Uterus (tissue), 4 donors: ENCODE measurements around the gene ZNF292. TPM values are rescaled to one million over a fixed set of nuclear protein-coding genes. Genes with fewer than 3 reads are reported as not detected.
A peak's percentile ranks its signal among the peaks of the same experiment; 100 is the strongest.

Experiments
- DNase-seq, 2 donors: peaks; one replicate each; pipeline ENCODE4 v3.0.0-alpha.2; 2019 to 2020
- H3K27ac ChIP-seq, 2 donors: fragments of 200-600 bp; sonication (generic); 1 replicate in 1 of 2; 2 replicates in 1 of 2; pipeline ENCODE4 v1.5.1; 2016 to 2018
- H3K27me3 ChIP-seq, 2 donors: fragments of 200-600 bp; sonication (generic); one replicate each; pipeline ENCODE4 v1.5.1; 2018 to 2019; ENCODE audit warnings: control low read depth in 1 of 2
- H3K36me3 ChIP-seq, 2 donors: fragments of 200-600 bp; sonication (generic); one replicate each; pipeline ENCODE4 v1.5.1; 2019; ENCODE audit warnings: control low read depth in 1 of 2
- H3K4me1 ChIP-seq, 2 donors: fragments of 200-600 bp; sonication (generic); one replicate each; pipeline ENCODE4 v1.5.1; 2018 to 2019; ENCODE audit warnings: control low read depth in 1 of 2
- H3K4me3 ChIP-seq, 2 donors: fragments of 200-600 bp; sonication (generic); 1 replicate in 1 of 2; 2 replicates in 1 of 2; pipeline ENCODE4 v1.5.1; 2018 to 2019; ENCODE audit warnings: mild to moderate bottlenecking in 1 of 2
- H3K9me3 ChIP-seq, 2 donors: fragments of 200-600 bp; sonication (generic); one replicate each; pipeline ENCODE4 v1.5.1; 2019; ENCODE audit warnings: control low read depth in 1 of 2
- CTCF ChIP-seq, 4 experiments: fragments of 200-600 bp in 2 of 4; fragments of 450-650 bp in 2 of 4; sonication (generic) in 2 of 4; IDR thresholded peaks; one replicate each; pipeline ENCODE4 v1.5.1; 2016 to 2019; ENCODE audit warnings: antibody characterized with exemption in 4 of 4, mild to moderate bottlenecking in 2 of 4, moderate library complexity in 1 of 4
- POLR2A ChIP-seq, 2 donors: fragments of 450-650 bp; IDR thresholded peaks; one replicate each; pipeline ENCODE4 v1.6.1; 2016; ENCODE audit warnings: antibody characterized with exemption in 2 of 2, mild to moderate bottlenecking in 1 of 2, moderate library complexity in 1 of 2
- intact Hi-C: fragments of 100-400 bp; cut with DNase I; formaldehyde crosslinking; loops from one replicate; pipeline ENCODE4 v1.15.1; 2023; ENCODE audit warnings: low total_unique reads
- total RNA-seq, 4 donors: library from RNA; depleted of rRNA in 3 of 4; stranded (reverse); fragments of >200 nt in 3 of 4; gene quantifications; one replicate each; pipeline versions ENCODE4 v1.1.0 to v1.2.4, GENCODE V29; 2014 to 2023
- donor health status: DM: yes; HTN: yes; CAD: no.

The ZNF292 gene
- total RNA-seq, 4 donors from 2014 or later: 38.2 to 153 (median 81.2) TPM

DNA sequence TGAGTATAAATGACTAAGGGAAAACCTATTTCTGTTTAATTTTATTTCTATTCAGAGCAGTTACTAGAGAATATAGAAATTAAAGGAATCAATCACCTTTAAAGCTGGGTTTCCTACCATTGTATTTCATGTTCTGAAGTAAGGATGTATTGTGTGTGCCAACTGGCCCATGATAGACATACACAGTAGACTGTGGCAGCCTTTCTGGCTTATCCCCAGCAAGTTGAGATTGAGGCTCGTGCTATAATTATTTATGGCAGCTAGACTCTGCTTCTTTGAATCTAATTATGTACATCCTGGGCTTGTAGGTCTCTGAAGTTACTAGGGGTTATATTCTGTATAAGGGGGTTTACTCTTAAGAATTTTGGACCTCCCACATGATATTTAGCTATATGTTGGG, 44.4 kb downstream of the ZNF292 start:
- intact Hi-C loops: no loop called here
- no peaks in the 10 kb centered on the region for H3K4me1 ChIP-seq
- no peak overlapping the region for H3K27ac ChIP-seq
- DNase-seq: no peak
- no peaks in the 10 kb centered on the region for H3K36me3 ChIP-seq
- H3K27me3 ChIP-seq: no peaks in the 10 kb centered on the region
- H3K9me3 ChIP-seq: no peaks in the 10 kb centered on the region
- H3K4me3 ChIP-seq: no peak overlapping the region
- TF ChIP-seq CTCF (IDR thresholded peaks at IDR 0.05) (no peak), POLR2A (IDR thresholded peaks at IDR 0.05) (no peak)

DNA sequence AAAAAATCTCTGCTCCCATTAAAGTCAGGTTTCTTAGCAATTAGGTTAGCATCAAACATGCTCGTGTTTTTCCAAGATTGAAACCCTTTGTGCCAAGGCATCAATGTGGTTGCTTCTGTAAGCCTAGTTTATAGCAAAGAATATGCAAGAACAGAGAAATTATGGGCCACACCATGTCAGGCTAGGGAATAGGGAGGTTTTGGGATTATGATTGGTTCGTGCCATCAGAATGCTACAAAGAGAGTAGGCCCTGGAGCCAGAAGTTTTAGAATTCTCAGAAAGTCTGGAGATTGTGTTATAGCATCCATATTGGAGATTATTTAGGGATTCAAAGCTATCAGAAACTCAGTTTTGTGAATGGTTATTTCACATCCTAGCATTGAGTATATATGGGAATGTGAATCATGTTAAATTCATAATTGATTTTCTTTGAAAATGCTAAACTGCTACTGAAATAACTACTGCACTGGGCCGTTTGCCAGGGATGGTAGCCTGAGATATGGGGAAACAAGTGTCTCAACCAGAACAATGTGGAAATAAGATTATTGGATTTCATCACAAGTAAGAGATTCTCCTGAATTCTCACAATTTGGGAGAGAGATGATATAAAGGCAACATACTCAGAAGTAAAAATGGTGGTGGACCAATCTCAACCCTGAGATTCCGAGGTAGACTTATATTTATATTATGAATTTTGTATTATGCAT, 45.3 kb downstream of the ZNF292 start:
- H3K9me3 ChIP-seq: no peaks in the 10 kb centered on the region
- intact Hi-C loops: no loop called here
- H3K27me3 ChIP-seq: no peaks in the 10 kb centered on the region
- no peak overlapping the region for H3K27ac ChIP-seq
- no peaks in the 10 kb centered on the region for H3K36me3 ChIP-seq
- no peak overlapping the region for H3K4me3 ChIP-seq
- TF ChIP-seq POLR2A (IDR thresholded peaks at IDR 0.05) (no peak), CTCF (IDR thresholded peaks at IDR 0.05) (no peak)
- no peaks in the 10 kb centered on the region for H3K4me1 ChIP-seq
- peak; percentile 40 to 48 for DNase-seq

DNA sequence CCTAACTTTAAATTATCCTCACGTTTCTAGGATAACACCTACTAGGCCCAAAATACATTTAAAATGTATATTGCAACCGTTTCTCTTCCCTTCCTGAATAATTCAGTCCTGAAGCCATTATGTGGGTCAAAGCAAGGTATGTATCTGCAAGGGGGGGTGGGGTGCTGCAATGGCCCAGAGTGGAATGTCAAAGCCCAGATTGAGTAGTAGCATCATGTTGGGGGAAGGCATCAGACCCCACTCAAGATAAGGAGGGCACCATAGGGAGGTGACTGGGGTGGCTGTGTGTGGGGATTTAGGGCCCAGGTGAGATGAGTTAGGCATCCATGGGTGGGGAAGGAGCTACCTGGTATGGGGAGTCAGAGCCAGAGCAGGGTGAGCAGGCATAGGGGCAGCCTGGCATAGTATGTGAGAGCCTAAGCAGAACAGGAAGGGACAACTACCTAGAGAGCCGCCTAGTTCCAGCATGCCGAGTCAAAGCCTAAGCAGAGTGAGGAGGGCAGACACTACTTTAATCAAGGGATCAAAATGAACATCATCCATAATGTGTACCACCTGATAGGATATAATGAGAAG, 48.2 kb downstream of the ZNF292 start:
- Histone ChIP-seq H3K4me3 (no peak overlapping the region), H3K27ac (no peak overlapping the region), H3K36me3 (no peaks in the 10 kb centered on the region), H3K9me3 (no peaks in the 10 kb centered on the region), H3K4me1 (peaks cover 0 to 7% of the 10 kb centered on the region in 2 donors), H3K27me3 (no peaks in the 10 kb centered on the region)
- intact Hi-C loops: no loop called here
- DNase-seq: no peak
- TF ChIP-seq POLR2A (IDR thresholded peaks at IDR 0.05): no peak
- no peak for TF ChIP-seq CTCF (IDR thresholded peaks at IDR 0.05)

GRCh38 chr6:87209812-87210211, 54.4 kb downstream of the ZNF292 start:
- DNase-seq: no peak
- Histone ChIP-seq H3K27me3 (no peaks in the 10 kb centered on the region), H3K4me3 (no peak overlapping the region), H3K9me3 (no peaks in the 10 kb centered on the region), H3K27ac (no peak overlapping the region), H3K4me1 (peaks cover 0 to 11% of the 10 kb centered on the region in 2 donors), H3K36me3 (no peaks in the 10 kb centered on the region)
- intact Hi-C loops: no loop called here
- TF ChIP-seq CTCF (IDR thresholded peaks at IDR 0.05) (no peak), POLR2A (IDR thresholded peaks at IDR 0.05) (no peak)

- Histone ChIP-seq H3K4me1 (peaks cover 0 to 16% of the 10 kb centered on the region in 2 donors), H3K27me3 (no peaks in the 10 kb centered on the region), H3K27ac (no peak overlapping the region), H3K36me3 (no peaks in the 10 kb centered on the region), H3K9me3 (no peaks in the 10 kb centered on the region), H3K4me3 (no peak overlapping the region)
- no peak for TF ChIP-seq CTCF (IDR thresholded peaks at IDR 0.05)
- no peak for TF ChIP-seq POLR2A (IDR thresholded peaks at IDR 0.05)
- intact Hi-C loops: no loop called here
- no peak for DNase-seq
Measured at GRCh38 chr6:87210979-87211378, 55.6 kb downstream of the ZNF292 start.
